SK-N-SH (cell line): Measurements from ENCODE around the gene TXNRD2. TPM values are rescaled to one million over a fixed set of nuclear protein-coding genes. Genes with fewer than 3 reads are reported as not detected.

Experiments
- CTCF ChIA-PET: fragments of 300-600, 350-600 bp; formaldehyde crosslinking; extraction: SDS; loops from one replicate; lab custom pipeline; 2021; lab: Yijun Ruan, JAX
- POLR2A ChIA-PET: fragments of 350-600 bp; sonication (Branson Sonifier 250); formaldehyde crosslinking; extraction: SDS; loops from one replicate; lab custom pipeline; 2020; ENCODE audit warnings: antibody characterized with exemption, inconsistent platforms; lab: Yijun Ruan, JAX
- DNase-seq: peaks from one replicate; pipeline ENCODE4 v3.0.0; 2012
- H2AFZ ChIP-seq: fragments of 200-600 bp; sonication (generic); 2 replicates; pipeline ENCODE4 v1.8.1; 2016; ENCODE audit warnings: antibody characterized with exemption, mild to moderate bottlenecking, low read depth
- H3F3A ChIP-seq: fragments of 200-600 bp; sonication (generic); replicated peaks from 2 replicates; pipeline ENCODE3; 2016; ENCODE audit warnings: antibody characterized with exemption, mild to moderate bottlenecking; ENCODE audit not compliant: insufficient read depth
- H3K27ac ChIP-seq, 2 experiments: fragments of 200-500 bp in 1 of 2; fragments of 200-600 bp in 1 of 2; sonication (Bioruptor generic) in 1 of 2; sonication (generic), shearing (Covaris generic) in 1 of 2; 2 replicates each; pipeline versions ENCODE4 v1.5.1 to v1.6.1; 2014 to 2016; ENCODE audit warnings: low read depth in 2 of 2, inconsistent platforms in 1 of 2, low read length in 1 of 2, mild to moderate bottlenecking in 1 of 2, mixed read lengths in 1 of 2
- H3K27me3 ChIP-seq: fragments of 200-600 bp; sonication (generic), shearing (Covaris generic); 2 replicates; pipeline ENCODE4 v1.6.1; 2016; ENCODE audit warnings: mixed run types; ENCODE audit not compliant: insufficient read depth
- H3K36me3 ChIP-seq, 2 experiments: fragments of 200-500 bp in 1 of 2; fragments of 200-600 bp in 1 of 2; sonication (Bioruptor generic) in 1 of 2; sonication (generic) in 1 of 2; replicated peaks in 1 of 2; 2 replicates each; pipeline versions ENCODE3 to v1.5.1; 2014 to 2016; ENCODE audit warnings: low read length in 1 of 2, mild to moderate bottlenecking in 1 of 2; ENCODE audit not compliant: insufficient read depth in 2 of 2, control insufficient read depth in 1 of 2
- H3K4me1 ChIP-seq, 2 experiments: fragments of 200-500 bp in 1 of 2; fragments of 200-600 bp in 1 of 2; sonication (Bioruptor generic) in 1 of 2; sonication (generic), shearing (Covaris generic) in 1 of 2; 2 replicates each; pipeline versions ENCODE4 v1.5.1 to v1.6.1; 2014 to 2016; ENCODE audit warnings: low read depth in 1 of 2, low read length in 1 of 2, mixed run types in 1 of 2; ENCODE audit not compliant: insufficient read depth in 2 of 2, control insufficient read depth in 1 of 2
- H3K4me2 ChIP-seq: fragments of 200-600 bp; sonication (generic), shearing (Covaris generic); 2 replicates; pipeline ENCODE4 v1.6.1; 2017; ENCODE audit warnings: mixed run types
- H3K4me3 ChIP-seq, 2 experiments: fragments of 200-500 bp in 1 of 2; fragments of 200-600 bp in 1 of 2; sonication (Bioruptor generic) in 1 of 2; sonication (generic), shearing (Covaris generic) in 1 of 2; 2 replicates each; pipeline versions ENCODE4 v1.5.1 to v1.8.1; 2014 to 2016; ENCODE audit warnings: low read depth in 2 of 2, inconsistent platforms in 1 of 2, low read length in 1 of 2, mild to moderate bottlenecking in 1 of 2, mixed read lengths in 1 of 2, moderate library complexity in 1 of 2
- H3K79me2 ChIP-seq: fragments of 200-600 bp; sonication (generic); 2 replicates; pipeline ENCODE4 v1.8.1; 2017; ENCODE audit warnings: mild to moderate bottlenecking; ENCODE audit not compliant: insufficient read depth
- H3K9ac ChIP-seq: fragments of 200-600 bp; sonication (generic); 2 replicates; pipeline ENCODE4 v1.6.1; 2017; ENCODE audit warnings: mixed run types
- H3K9me2 ChIP-seq: fragments of 200-600 bp; sonication (generic); 2 replicates; pipeline ENCODE4 v1.6.1; 2017; ENCODE audit warnings: mixed run types
- H3K9me3 ChIP-seq: fragments of 200-600 bp; sonication (generic); 2 replicates; pipeline ENCODE4 v1.6.1; 2017; ENCODE audit warnings: mixed run types, mild to moderate bottlenecking, moderate library complexity
- H4K20me1 ChIP-seq: fragments of 200-600 bp; sonication (generic); 2 replicates; pipeline ENCODE4 v1.6.1; 2017; ENCODE audit warnings: mild to moderate bottlenecking, mixed run types; ENCODE audit not compliant: insufficient read depth
- FOSL2 ChIP-seq: IDR thresholded peaks from 2 replicates; pipeline ENCODE4 v1.4.0; 2012; ENCODE audit warnings: low read depth, mild to moderate bottlenecking, moderate library complexity, borderline replicate concordance
- FOXJ3 ChIP-seq: sonication (generic); formaldehyde crosslinking; IDR thresholded peaks from 2 replicates; pipeline ENCODE4 v1.5.1; 2020; ENCODE audit warnings: mild to moderate bottlenecking, missing genetic modification reagents
- FOXM1 ChIP-seq: IDR thresholded peaks from 2 replicates; pipeline ENCODE4 v1.4.0; 2012; ENCODE audit warnings: low read depth, mild to moderate bottlenecking
- JUND ChIP-seq: IDR thresholded peaks from 2 replicates; pipeline ENCODE4 v1.4.0; 2012
- POLR2AphosphoS5 ChIP-seq: IDR thresholded peaks from 2 replicates; pipeline ENCODE4 v1.6.1; 2012; ENCODE audit warnings: low read depth, low read length
- RFX5 ChIP-seq: IDR thresholded peaks from 2 replicates; pipeline ENCODE4 v1.6.1; 2012; ENCODE audit warnings: mild to moderate bottlenecking, improper control_type of control experiment, low read length
- WGBS: methylation state at CpG from one replicate; pipeline ENCODE4 v1.1.6; 2017; ENCODE audit warnings: low lambda C conversion rate; 5-methylcytosine and 5-hydroxymethylcytosine counted together
- polyA plus RNA-seq, 3 experiments: library from polyadenylated mRNA; depleted of rRNA; stranded (reverse); fragments of >200 nt; gene quantifications; 2 replicates each; pipeline ENCODE4 v1.2.3, GENCODE V29; 2012
- TF ChIP-seq, protein P1 (sequence below): fragments of 200-600 bp; sonication (generic); IDR thresholded peaks from 2 replicates; pipeline ENCODE4 v1.6.1; 2017; ENCODE audit warnings: antibody characterized with exemption, mild to moderate bottlenecking, moderate library complexity
- TF ChIP-seq, protein P2 (sequence below): fragments of 150-350 bp; IDR thresholded peaks from 2 replicates; pipeline ENCODE4 v1.6.1; 2016; ENCODE audit warnings: mild to moderate bottlenecking, low read depth, low read length
- TF ChIP-seq, protein P3 (sequence below): IDR thresholded peaks from 2 replicates; pipeline ENCODE4 v1.4.0; 2012; ENCODE audit warnings: low read depth, borderline replicate concordance
- TF ChIP-seq, protein P4 (sequence below): IDR thresholded peaks from 2 replicates; pipeline ENCODE4 v1.6.1; 2012; ENCODE audit warnings: mild to moderate bottlenecking, low read depth, low read length, moderate library complexity
- TF ChIP-seq, protein P5 (sequence below): IDR thresholded peaks from 2 replicates; pipeline ENCODE4 v1.4.0; 2012; ENCODE audit warnings: low read depth

Gene TXNRD2
- polyA plus RNA-seq, 1 of the 3 experiments (the other 2 are of a cell fraction): 34.7 TPM

DNA sequence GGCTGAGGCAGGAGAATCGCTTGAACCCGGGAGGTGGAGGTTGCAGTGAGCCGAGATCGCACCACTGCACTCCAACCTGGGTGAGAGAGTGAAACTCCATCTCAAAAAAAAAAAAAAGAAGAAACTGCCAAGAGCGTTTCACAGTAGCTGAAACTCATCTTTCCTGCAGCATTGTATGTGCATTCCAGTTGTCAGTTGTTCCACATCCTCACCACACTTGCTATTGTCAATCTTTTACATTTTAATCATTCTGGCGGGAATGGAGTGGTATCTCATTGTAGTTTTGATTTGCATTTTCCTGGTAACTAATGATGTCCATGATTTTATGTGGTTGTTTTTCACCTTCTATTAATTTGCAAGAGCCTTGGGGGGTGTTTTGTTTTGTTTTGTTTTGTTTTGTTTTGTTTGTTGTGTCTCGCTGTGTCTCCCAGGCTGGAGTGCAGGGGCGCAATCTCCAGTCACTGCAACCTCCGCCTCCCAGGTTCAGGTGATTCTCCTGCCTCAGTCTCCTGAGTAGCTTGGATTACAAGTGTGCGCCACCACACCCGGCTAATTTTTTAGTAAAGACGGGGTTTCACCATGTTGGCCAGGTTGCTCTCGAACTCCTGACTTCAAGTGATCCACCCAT lies 78.9 kb downstream of the TXNRD2 start:
- TF ChIP-seq, protein P1, sequence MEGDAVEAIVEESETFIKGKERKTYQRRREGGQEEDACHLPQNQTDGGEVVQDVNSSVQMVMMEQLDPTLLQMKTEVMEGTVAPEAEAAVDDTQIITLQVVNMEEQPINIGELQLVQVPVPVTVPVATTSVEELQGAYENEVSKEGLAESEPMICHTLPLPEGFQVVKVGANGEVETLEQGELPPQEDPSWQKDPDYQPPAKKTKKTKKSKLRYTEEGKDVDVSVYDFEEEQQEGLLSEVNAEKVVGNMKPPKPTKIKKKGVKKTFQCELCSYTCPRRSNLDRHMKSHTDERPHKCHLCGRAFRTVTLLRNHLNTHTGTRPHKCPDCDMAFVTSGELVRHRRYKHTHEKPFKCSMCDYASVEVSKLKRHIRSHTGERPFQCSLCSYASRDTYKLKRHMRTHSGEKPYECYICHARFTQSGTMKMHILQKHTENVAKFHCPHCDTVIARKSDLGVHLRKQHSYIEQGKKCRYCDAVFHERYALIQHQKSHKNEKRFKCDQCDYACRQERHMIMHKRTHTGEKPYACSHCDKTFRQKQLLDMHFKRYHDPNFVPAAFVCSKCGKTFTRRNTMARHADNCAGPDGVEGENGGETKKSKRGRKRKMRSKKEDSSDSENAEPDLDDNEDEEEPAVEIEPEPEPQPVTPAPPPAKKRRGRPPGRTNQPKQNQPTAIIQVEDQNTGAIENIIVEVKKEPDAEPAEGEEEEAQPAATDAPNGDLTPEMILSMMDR: no peak
- no peak for TF ChIP-seq JUND
- TF ChIP-seq RFX5: no peak
- TF ChIP-seq FOXJ3 (CRISPR knock-in tag): no peak
- TF ChIP-seq FOXM1: no peak
- TF ChIP-seq, protein P2, sequence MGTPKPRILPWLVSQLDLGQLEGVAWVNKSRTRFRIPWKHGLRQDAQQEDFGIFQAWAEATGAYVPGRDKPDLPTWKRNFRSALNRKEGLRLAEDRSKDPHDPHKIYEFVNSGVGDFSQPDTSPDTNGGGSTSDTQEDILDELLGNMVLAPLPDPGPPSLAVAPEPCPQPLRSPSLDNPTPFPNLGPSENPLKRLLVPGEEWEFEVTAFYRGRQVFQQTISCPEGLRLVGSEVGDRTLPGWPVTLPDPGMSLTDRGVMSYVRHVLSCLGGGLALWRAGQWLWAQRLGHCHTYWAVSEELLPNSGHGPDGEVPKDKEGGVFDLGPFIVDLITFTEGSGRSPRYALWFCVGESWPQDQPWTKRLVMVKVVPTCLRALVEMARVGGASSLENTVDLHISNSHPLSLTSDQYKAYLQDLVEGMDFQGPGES: no peak
- TF ChIP-seq FOSL2: no peak
- TF ChIP-seq, protein P3, sequence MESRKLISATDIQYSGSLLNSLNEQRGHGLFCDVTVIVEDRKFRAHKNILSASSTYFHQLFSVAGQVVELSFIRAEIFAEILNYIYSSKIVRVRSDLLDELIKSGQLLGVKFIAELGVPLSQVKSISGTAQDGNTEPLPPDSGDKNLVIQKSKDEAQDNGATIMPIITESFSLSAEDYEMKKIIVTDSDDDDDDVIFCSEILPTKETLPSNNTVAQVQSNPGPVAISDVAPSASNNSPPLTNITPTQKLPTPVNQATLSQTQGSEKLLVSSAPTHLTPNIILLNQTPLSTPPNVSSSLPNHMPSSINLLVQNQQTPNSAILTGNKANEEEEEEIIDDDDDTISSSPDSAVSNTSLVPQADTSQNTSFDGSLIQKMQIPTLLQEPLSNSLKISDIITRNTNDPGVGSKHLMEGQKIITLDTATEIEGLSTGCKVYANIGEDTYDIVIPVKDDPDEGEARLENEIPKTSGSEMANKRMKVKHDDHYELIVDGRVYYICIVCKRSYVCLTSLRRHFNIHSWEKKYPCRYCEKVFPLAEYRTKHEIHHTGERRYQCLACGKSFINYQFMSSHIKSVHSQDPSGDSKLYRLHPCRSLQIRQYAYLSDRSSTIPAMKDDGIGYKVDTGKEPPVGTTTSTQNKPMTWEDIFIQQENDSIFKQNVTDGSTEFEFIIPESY: no peak
- TF ChIP-seq, protein P4, sequence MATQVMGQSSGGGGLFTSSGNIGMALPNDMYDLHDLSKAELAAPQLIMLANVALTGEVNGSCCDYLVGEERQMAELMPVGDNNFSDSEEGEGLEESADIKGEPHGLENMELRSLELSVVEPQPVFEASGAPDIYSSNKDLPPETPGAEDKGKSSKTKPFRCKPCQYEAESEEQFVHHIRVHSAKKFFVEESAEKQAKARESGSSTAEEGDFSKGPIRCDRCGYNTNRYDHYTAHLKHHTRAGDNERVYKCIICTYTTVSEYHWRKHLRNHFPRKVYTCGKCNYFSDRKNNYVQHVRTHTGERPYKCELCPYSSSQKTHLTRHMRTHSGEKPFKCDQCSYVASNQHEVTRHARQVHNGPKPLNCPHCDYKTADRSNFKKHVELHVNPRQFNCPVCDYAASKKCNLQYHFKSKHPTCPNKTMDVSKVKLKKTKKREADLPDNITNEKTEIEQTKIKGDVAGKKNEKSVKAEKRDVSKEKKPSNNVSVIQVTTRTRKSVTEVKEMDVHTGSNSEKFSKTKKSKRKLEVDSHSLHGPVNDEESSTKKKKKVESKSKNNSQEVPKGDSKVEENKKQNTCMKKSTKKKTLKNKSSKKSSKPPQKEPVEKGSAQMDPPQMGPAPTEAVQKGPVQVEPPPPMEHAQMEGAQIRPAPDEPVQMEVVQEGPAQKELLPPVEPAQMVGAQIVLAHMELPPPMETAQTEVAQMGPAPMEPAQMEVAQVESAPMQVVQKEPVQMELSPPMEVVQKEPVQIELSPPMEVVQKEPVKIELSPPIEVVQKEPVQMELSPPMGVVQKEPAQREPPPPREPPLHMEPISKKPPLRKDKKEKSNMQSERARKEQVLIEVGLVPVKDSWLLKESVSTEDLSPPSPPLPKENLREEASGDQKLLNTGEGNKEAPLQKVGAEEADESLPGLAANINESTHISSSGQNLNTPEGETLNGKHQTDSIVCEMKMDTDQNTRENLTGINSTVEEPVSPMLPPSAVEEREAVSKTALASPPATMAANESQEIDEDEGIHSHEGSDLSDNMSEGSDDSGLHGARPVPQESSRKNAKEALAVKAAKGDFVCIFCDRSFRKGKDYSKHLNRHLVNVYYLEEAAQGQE: no peak
- no peak for TF ChIP-seq POLR2AphosphoS5
- TF ChIP-seq, protein P5, sequence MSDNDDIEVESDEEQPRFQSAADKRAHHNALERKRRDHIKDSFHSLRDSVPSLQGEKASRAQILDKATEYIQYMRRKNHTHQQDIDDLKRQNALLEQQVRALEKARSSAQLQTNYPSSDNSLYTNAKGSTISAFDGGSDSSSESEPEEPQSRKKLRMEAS: no peak
- H3K4me3 ChIP-seq: no peak overlapping the region
- no peak overlapping the region for H3K9ac ChIP-seq
- no peak overlapping the region for H3K4me2 ChIP-seq
- no peak overlapping the region for H3K27ac ChIP-seq
- DNase-seq: no peak
- CTCF ChIA-PET: no interaction called here
- H3K79me2 ChIP-seq: no peaks in the 10 kb centered on the region
- no peak overlapping the region for H2AFZ ChIP-seq
- POLR2A ChIA-PET: no interaction called here
- no peaks in the 10 kb centered on the region for H3K4me1 ChIP-seq
- H3K36me3 ChIP-seq: no peaks in the 10 kb centered on the region
- H3K9me2 ChIP-seq: no peaks in the 10 kb centered on the region
- H4K20me1 ChIP-seq: no peaks in the 10 kb centered on the region
- H3K27me3 ChIP-seq: no peaks in the 10 kb centered on the region
- H3K9me3 ChIP-seq: no peaks in the 10 kb centered on the region
- no peaks in the 10 kb centered on the region for H3F3A ChIP-seq
- 95% methylated on average over 13 of the region's 13 CpGs for WGBS
